ENCODE results near the gene REXO1. TPM values are rescaled to one million over a fixed set of nuclear protein-coding genes. Genes with fewer than 3 reads are reported as not detected.

Gene REXO1
- total RNA-seq, 3 donors from 2014 or later (not counting 1 experiment from before 2014, with no cell fraction given), result 90.7 to 91.7 (median 91.5) TPM

GRCh38 chr19:1856698-1857603, 8.7 kb upstream of the REXO1 start:
- no peaks in the 10 kb centered on the region for H3K36me3 ChIP-seq (ENCODE audit: control insufficient read depth, insufficient read depth, low read length)
- ATAC-seq (peak; percentile 4 to 18 (median 7)), DNase-seq (peak in 1 of 2 donors; percentile 63)
- H3K27ac ChIP-seq (ENCODE audit: low read length), result peak overlapping the region; percentile 91
- no peaks in the 10 kb centered on the region for H3K9me3 Mint-ChIP-seq
- under 1% methylated on average over 71 of the region's 73 CpGs for WGBS (ENCODE audit: insufficient coverage)
- H3K4me1 ChIP-seq (ENCODE audit: control insufficient read depth, insufficient read depth, low read length), result peaks cover 96% of the 10 kb centered on the region
- H3K9me3 ChIP-seq (ENCODE audit: control insufficient read depth, insufficient read depth, low read length), result no peaks in the 10 kb centered on the region
- intact Hi-C loops (cut with micrococcal nuclease), result no loop called here
- no peak for TF ChIP-seq CTCF (IDR thresholded peaks at IDR 0.05)
- no peaks in the 10 kb centered on the region for H3K27me3 Mint-ChIP-seq (ENCODE audit: low read depth in 2 of 2)
- peak overlapping the region; percentile 84 for H3K4me3 Mint-ChIP-seq
- no peaks in the 10 kb centered on the region for H3K27me3 ChIP-seq (ENCODE audit: control insufficient read depth, insufficient read depth, low read length)
- H3K36me3 Mint-ChIP-seq, result no peaks in the 10 kb centered on the region
- peak overlapping the region; percentile 48 for H3K4me3 ChIP-seq (ENCODE audit: low read length)
- H3K27ac Mint-ChIP-seq, result peak overlapping the region; percentile 82 to 88
- H3K4me1 Mint-ChIP-seq, result peaks cover 25 to 52% of the 10 kb centered on the region in 2 donors

GRCh38 chr19:1856345-1856697, 8.0 kb upstream of the REXO1 start:
- H3K27me3 Mint-ChIP-seq (ENCODE audit: low read depth in 2 of 2), result no peaks in the 10 kb centered on the region
- H3K4me1 Mint-ChIP-seq, result peaks cover 19 to 46% of the 10 kb centered on the region in 2 donors
- H3K36me3 ChIP-seq (ENCODE audit: control insufficient read depth, insufficient read depth, low read length), result no peaks in the 10 kb centered on the region

GRCh38 chr19:1855828-1856255, 7.6 kb upstream of the REXO1 start:
- no peak for TF ChIP-seq CTCF (IDR thresholded peaks at IDR 0.05)
- H3K27ac ChIP-seq (ENCODE audit: low read length), result peak overlapping the region; percentile 91
- Mint-ChIP-seq H3K4me3 (peak overlapping the region; percentile 84), H3K9me3 (no peaks in the 10 kb centered on the region), H3K27me3 (ENCODE audit: low read depth in 2 of 2) (no peaks in the 10 kb centered on the region), H3K27ac (peak overlapping the region; percentile 82 to 88), H3K36me3 (no peaks in the 10 kb centered on the region), H3K4me1 (peaks cover 17 to 47% of the 10 kb centered on the region in 2 donors)
- peaks cover 94% of the 10 kb centered on the region for H3K4me1 ChIP-seq (ENCODE audit: control insufficient read depth, insufficient read depth, low read length)
- H3K9me3 ChIP-seq (ENCODE audit: control insufficient read depth, insufficient read depth, low read length), result no peaks in the 10 kb centered on the region
- peak overlapping the region; percentile 48 for H3K4me3 ChIP-seq (ENCODE audit: low read length)
- 6% methylated on average over 13 of the region's 13 CpGs for WGBS (ENCODE audit: insufficient coverage)
- H3K27me3 ChIP-seq (ENCODE audit: control insufficient read depth, insufficient read depth, low read length), result no peaks in the 10 kb centered on the region
- intact Hi-C loops (cut with micrococcal nuclease), result no loop called here
- DNase-seq, result peak in 1 of 2 donors; percentile 59
- H3K36me3 ChIP-seq (ENCODE audit: control insufficient read depth, insufficient read depth, low read length), result no peaks in the 10 kb centered on the region
- peak; percentile 7 to 21 (median 15) for ATAC-seq

More at GRCh38 chr19:1856345-1856697, 8.0 kb upstream of the REXO1 start:
- H3K27ac ChIP-seq (ENCODE audit: low read length), result peak overlapping the region; percentile 91
- DNase-seq, result peak in 1 of 2 donors; percentile 37
- no peaks in the 10 kb centered on the region for H3K27me3 ChIP-seq (ENCODE audit: control insufficient read depth, insufficient read depth, low read length)
- TF ChIP-seq CTCF (IDR thresholded peaks at IDR 0.05), result no peak
- intact Hi-C loops (cut with micrococcal nuclease), result no loop called here
- Mint-ChIP-seq H3K9me3 (no peaks in the 10 kb centered on the region), H3K36me3 (no peaks in the 10 kb centered on the region), H3K4me3 (peak overlapping the region; percentile 84), H3K27ac (peak overlapping the region; percentile 82 to 88)
- H3K9me3 ChIP-seq (ENCODE audit: control insufficient read depth, insufficient read depth, low read length), result no peaks in the 10 kb centered on the region
- H3K4me1 ChIP-seq (ENCODE audit: control insufficient read depth, insufficient read depth, low read length), result peaks cover 95% of the 10 kb centered on the region
- peak overlapping the region; percentile 48 for H3K4me3 ChIP-seq (ENCODE audit: low read length)
- ATAC-seq, result no peak
- 6% methylated on average over 6 of the region's 6 CpGs for WGBS (ENCODE audit: insufficient coverage)
